Right cardiac atrium (tissue), 5 donors: ENCODE results near the gene ABHD3. TPM values are rescaled to one million over a fixed set of nuclear protein-coding genes. Genes with fewer than 3 reads are reported as not detected.
"Not testable (repeated sequence)": the region's sequence is repeated elsewhere in the genome, so short reads cannot be mapped to it uniquely, and the experiment has no call there.

Experiments
- ATAC-seq, 2 donors: fragments of 200-7000 bp; cut with Tn5 transposase; one replicate each; pipeline versions ENCODE4 v1.8.0 to v1.9.1; 2020; ENCODE audit warnings: moderate library complexity in 2 of 2, mild to moderate bottlenecking in 1 of 2
- DNase-seq, 3 donors: peaks; one replicate each; pipeline ENCODE4 v3.0.0-alpha.2; 2020
- H3K27ac ChIP-seq: one replicate; pipeline ENCODE4 v1.5.1; 2013; ENCODE audit warnings: mild to moderate bottlenecking, low read length, control low read depth, moderate library complexity
- H3K27me3 ChIP-seq: one replicate; pipeline ENCODE4 v1.6.1; 2013; ENCODE audit not compliant: control insufficient read depth, insufficient read depth
- H3K4me1 ChIP-seq: one replicate; pipeline ENCODE4 v1.6.1; 2013; ENCODE audit warnings: low read length; ENCODE audit not compliant: control insufficient read depth, insufficient read depth
- H3K4me3 ChIP-seq: one replicate; pipeline ENCODE4 v1.5.1; 2013; ENCODE audit warnings: low read length, control low read depth
- H3K9me3 ChIP-seq: one replicate; pipeline ENCODE4 v1.6.1; 2013; ENCODE audit warnings: low read length; ENCODE audit not compliant: control insufficient read depth
- WGBS: extraction: QIAGEN DNeasy Blood & Tissue Kit; methylation state at CpG from one replicate; pipeline ENCODE4 v1.1.7; 2013; 5-methylcytosine and 5-hydroxymethylcytosine counted together
- intact Hi-C, 4 donors: fragments of 100-400 bp; cut with DNase I; formaldehyde crosslinking; loops; one replicate each; pipeline versions ENCODE4 v1.11.0 to v1.14.0; 2022 to 2023
- polyA plus RNA-seq: library from polyadenylated mRNA; stranded (reverse); fragments of 200-250 nt; gene quantifications from one replicate; pipeline ENCODE4 v1.2.3, GENCODE V29; 2013
- total RNA-seq, 4 donors: library from RNA; stranded (reverse); fragmentation: NEBNext Ultra II Directional; extraction: Animal tissue kit (Norgen Biotek cat#: 25700); gene quantifications; one replicate each; pipeline ENCODE4 v1.2.1, GENCODE V29; 2021
- donor health status: healthy with polysubstance abuse.
- donor health status: DM: no; HTN: yes; CAD: no.
- donor health status: DM: no; HTN: no; CAD: no.
- donor health status: DM: no; HTN: yes; CAD: no; lungs with severe emphysema.
- donor health status: DM: yes; HTN: yes; CAD: no.

ABHD3 gene
- total and polyA plus RNA-seq, 5 donors: 4.0 to 7.4 (median 5.8) TPM

DNA sequence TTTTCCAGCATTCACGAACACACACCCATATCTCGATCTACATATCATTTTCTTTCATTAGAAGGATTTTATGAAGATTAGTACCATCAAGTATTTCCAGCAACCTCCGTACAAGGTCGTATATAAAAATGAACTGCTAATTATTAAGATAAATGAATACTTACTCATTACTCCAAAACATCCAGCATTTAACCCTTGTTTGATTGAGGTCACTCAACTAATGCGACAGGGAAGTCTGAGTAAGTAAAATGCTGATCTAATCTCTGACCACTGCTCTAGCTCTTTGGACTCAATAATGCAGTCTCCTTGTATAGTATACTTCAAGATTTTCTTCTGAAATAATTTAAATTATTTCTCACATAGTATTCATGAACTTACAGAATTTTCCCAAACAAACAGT lies 2.0 kb downstream of the ABHD3 start:
- Histone ChIP-seq H3K4me1 (no peaks in the 10 kb centered on the region), H3K27ac (no peak overlapping the region), H3K4me3 (no peak overlapping the region), H3K27me3 (no peaks in the 10 kb centered on the region), H3K9me3 (no peaks in the 10 kb centered on the region)
- WGBS: 88% methylated on average over 5 of the region's 5 CpGs
- intact Hi-C loops: loop anchor here in 1 of 4 donors (5.0 kb wide), 1 partner anchor 90 kb away; the partner anchor contains the start of gene SNRPD1
- ATAC-seq (no peak), DNase-seq (no peak)

- intact Hi-C loops: loop anchor here in 1 of 4 donors (5.0 kb wide), 1 partner anchor 89 kb away; the partner anchor contains the start of gene SNRPD1
- WGBS: 97% methylated on average over 2 of the region's 2 CpGs
- DNase-seq: no peak
- ATAC-seq: no peak
- Histone ChIP-seq H3K27ac (no peak overlapping the region), H3K4me3 (no peak overlapping the region), H3K4me1 (no peaks in the 10 kb centered on the region), H3K9me3 (no peaks in the 10 kb centered on the region), H3K27me3 (no peaks in the 10 kb centered on the region)
These were observed 3.0 kb downstream of the ABHD3 start for GRCh38 chr18:21701621-21702020.

DNA sequence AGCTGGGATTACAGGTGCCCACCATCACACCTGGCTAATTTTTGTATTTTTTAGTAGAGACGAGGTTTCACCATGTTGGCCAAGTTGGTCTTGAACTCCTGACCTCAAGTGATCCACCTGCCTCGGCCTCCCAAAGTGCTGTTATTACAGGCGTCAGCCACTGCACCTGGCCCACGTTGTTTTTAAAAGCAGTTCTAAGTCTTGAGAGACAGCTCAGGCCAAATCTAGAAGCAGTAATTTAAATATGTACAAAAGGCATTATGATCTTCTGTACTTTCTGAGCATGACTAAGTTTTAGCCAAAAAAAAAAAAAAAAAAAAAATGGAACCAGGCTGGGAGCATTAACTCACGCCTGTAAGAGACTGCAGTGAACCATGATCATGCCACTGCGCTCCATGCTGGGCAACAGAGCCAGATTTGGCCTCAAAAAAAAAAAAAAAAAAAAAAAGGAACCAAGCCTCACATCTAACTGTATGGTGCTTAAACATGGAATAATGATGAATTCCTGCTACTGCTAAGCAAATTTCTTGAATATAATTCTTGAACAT lies 4.0 kb downstream of the ABHD3 start:
- intact Hi-C loops: loop anchor here in 1 of 4 donors (5.0 kb wide), 1 partner anchor 88 kb away; the partner anchor contains the start of gene SNRPD1
- 92% methylated on average over 6 of the region's 6 CpGs for WGBS

GRCh38 chr18:21693322-21693721 lies 11.3 kb downstream of the ABHD3 start:
- DNase-seq: no peak
- intact Hi-C loops: no loop called here

More for the DNA sequence above, 4.0 kb downstream of the ABHD3 start:
- no peak overlapping the region for H3K27ac ChIP-seq
- no peaks in the 10 kb centered on the region for H3K27me3 ChIP-seq
- no peaks in the 10 kb centered on the region for H3K4me1 ChIP-seq
- no peak overlapping the region for H3K4me3 ChIP-seq
- DNase-seq (no peak), ATAC-seq (no peak)
- no peaks in the 10 kb centered on the region for H3K9me3 ChIP-seq

GRCh38 chr18:21689736-21690135 lies 14.8 kb downstream of the ABHD3 start:
- DNase-seq (no peak), ATAC-seq (no peak)
- WGBS: 100% methylated on average over 1 of the region's 1 CpG
- Histone ChIP-seq H3K4me1 (no peaks in the 10 kb centered on the region), H3K9me3 (no peaks in the 10 kb centered on the region), H3K27me3 (no peaks in the 10 kb centered on the region), H3K27ac (no peak overlapping the region), H3K4me3 (no peak overlapping the region)
- intact Hi-C loops: no loop called here

More at GRCh38 chr18:21693322-21693721, 11.3 kb downstream of the ABHD3 start:
- no peak for ATAC-seq
- WGBS: 85% methylated on average over 2 of the region's 2 CpGs
- Histone ChIP-seq H3K27ac (no peak overlapping the region), H3K27me3 (no peaks in the 10 kb centered on the region), H3K4me3 (no peak overlapping the region), H3K4me1 (no peaks in the 10 kb centered on the region), H3K9me3 (no peaks in the 10 kb centered on the region)

DNA sequence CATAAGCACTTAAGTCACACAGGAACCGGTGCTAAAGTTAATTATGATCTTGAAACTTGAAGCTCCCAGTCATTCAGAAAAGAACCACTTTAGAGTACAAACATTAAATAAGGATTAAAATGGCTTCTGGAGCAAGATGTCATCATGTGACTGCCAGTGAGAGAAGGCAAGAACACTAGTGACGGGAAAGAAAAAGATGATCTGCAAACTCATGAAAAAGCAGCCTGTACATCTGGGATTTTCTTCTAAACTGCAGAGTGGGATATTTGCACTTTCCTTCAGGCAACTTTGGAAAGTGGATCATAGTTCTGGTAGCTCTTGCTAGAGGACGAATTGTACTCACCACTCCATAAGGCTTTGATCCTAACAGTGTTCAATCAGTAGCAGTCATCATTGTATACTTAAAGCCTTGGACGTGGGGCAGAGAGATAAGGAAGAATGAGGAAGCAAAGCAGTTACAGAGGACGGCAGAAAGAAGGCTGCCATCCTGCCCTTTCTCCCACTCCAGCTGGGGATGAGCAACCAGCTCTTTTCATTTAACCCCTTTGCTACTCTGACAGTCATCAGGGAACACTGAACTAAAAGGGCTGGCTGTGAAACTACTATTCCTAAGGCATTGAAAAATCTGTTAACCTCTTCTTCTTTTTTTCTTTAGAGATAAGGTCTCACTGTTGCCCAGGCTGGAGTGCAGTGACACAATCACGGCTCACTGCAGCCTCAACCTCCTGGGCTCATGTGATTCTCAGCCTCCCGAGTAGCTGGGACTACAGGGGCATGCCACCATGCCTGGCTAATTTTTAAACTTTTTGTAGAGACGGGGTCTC lies 18.1 kb downstream of the ABHD3 start:
- no peaks in the 10 kb centered on the region for H3K4me1 ChIP-seq
- intact Hi-C loops: no loop called here
- H3K4me3 ChIP-seq: no peak overlapping the region
- no peak for DNase-seq
- no peak for ATAC-seq
- H3K27me3 ChIP-seq: no peaks in the 10 kb centered on the region
- H3K27ac ChIP-seq: no peak overlapping the region
- no peaks in the 10 kb centered on the region for H3K9me3 ChIP-seq
- WGBS: 56% methylated on average over 8 of the region's 8 CpGs

DNA sequence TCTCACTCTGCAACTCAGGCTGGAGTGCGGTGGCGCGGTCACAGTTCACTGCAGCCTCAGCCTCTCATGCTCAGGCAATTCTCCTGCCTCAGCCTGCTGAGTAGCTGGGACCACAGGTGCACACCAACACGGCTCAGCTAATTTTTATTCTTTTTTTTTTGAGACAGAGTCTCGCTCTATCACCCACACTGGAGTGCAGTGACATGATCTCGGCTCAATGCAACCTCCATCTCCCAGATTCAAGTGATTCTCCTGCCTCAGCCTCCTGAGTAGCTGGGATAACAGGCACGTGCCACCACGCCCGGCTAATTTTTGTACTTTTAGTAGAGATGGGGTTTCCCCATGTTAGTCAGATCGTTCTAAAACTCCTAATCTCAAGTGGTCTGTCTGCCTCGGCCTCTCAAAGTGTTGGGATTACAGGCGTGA lies 19.0 kb downstream of the ABHD3 start:
- H3K4me1 ChIP-seq, DNase-seq, ATAC-seq, H3K9me3 ChIP-seq, H3K4me3 ChIP-seq, H3K27ac ChIP-seq, intact Hi-C loops, H3K27me3 ChIP-seq: not testable (repeated sequence)
- WGBS: 96% methylated on average over 12 of the region's 12 CpGs

GRCh38 chr18:21684731-21685130 lies 19.8 kb downstream of the ABHD3 start:
- 95% methylated on average over 2 of the region's 2 CpGs for WGBS
- Histone ChIP-seq H3K4me3 (no peak overlapping the region), H3K9me3 (no peaks in the 10 kb centered on the region), H3K4me1 (no peaks in the 10 kb centered on the region), H3K27ac (no peak overlapping the region), H3K27me3 (no peaks in the 10 kb centered on the region)
- ATAC-seq (no peak), DNase-seq (no peak)
- intact Hi-C loops: no loop called here

- WGBS: 37% methylated on average over 11 of the region's 11 CpGs
- H3K9me3 ChIP-seq: no peaks in the 10 kb centered on the region
- peak; percentile 67 to 77 for ATAC-seq
- no peaks in the 10 kb centered on the region for H3K4me1 ChIP-seq
- H3K4me3 ChIP-seq: peak overlapping the region; percentile 44
- peak overlapping the region; percentile 55 for H3K27ac ChIP-seq
- intact Hi-C loops: no loop called here
- DNase-seq: no peak
- no peaks in the 10 kb centered on the region for H3K27me3 ChIP-seq
These were observed 22.1 kb downstream of the ABHD3 start for GRCh38 chr18:21682371-21683051.

DNA sequence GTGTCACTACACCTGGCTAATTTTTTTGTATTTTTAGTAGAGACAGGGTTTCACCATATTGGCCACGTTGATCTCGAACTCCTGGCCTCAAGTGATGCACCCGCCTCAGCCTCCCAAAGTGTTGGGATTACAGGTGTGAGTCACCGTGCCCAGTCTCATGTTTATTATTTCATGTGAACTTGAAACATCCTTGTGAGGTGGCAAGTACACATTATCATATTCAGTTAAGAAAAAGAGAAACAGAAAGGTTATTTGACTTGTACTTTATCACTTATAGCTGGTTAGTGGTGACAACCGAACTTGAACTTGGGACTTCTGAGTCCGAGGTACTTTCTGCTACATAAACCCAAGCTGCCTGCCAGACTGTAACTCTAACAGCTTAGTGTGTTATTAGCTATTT lies 24.4 kb downstream of the ABHD3 start:
- intact Hi-C loops: no loop called here
- WGBS: 96% methylated on average over 6 of the region's 6 CpGs
- no peak overlapping the region for H3K4me3 ChIP-seq
- no peaks in the 10 kb centered on the region for H3K27me3 ChIP-seq
- DNase-seq (no peak), ATAC-seq (no peak)
- H3K9me3 ChIP-seq: no peaks in the 10 kb centered on the region
- no peaks in the 10 kb centered on the region for H3K4me1 ChIP-seq
- no peak overlapping the region for H3K27ac ChIP-seq

- H3K27ac ChIP-seq: no peak overlapping the region
- 69% methylated on average over 1 of the region's 1 CpG for WGBS
- ATAC-seq (no peak), DNase-seq (no peak)
- intact Hi-C loops: loop anchor here in 1 of 4 donors (10.0 kb wide), 1 partner anchor 624 kb away; no protein-coding TSS in a partner anchor
- H3K9me3 ChIP-seq: no peaks in the 10 kb centered on the region
- no peaks in the 10 kb centered on the region for H3K4me1 ChIP-seq
- H3K27me3 ChIP-seq: no peaks in the 10 kb centered on the region
- H3K4me3 ChIP-seq: no peak overlapping the region
These were observed 25.7 kb downstream of the ABHD3 start for GRCh38 chr18:21678859-21679258.
